Central memory CD8-positive, alpha-beta T cell (primary cell): ENCODE data around the gene CREB3L1.
A peak's percentile ranks its signal among the peaks of the same experiment; 100 is the strongest.

Experiments used
- ATAC-seq: fragments of 150-1000 bp; cut with Tn5 transposase; replicated peaks from 2 replicates; pipeline ENCODE4 v1.10.0; 2022; ENCODE audit warnings: mild to moderate bottlenecking, moderate FRiP score, moderate number of reproducible peaks; ENCODE audit not compliant: poor library complexity, severe bottlenecking; ENCODE audit errors: extremely low read depth
- DNase-seq, 2 donors: peaks; one replicate each; pipeline ENCODE4 v3.0.0; 2021; ENCODE audit warnings: low spot score in 2 of 2
- H3K27ac Mint-ChIP-seq: one replicate; pipeline ENCODE4 v1.8.0; 2022; ENCODE audit warnings: low read depth, mild to moderate bottlenecking, moderate library complexity, mixed read lengths
- H3K27me3 Mint-ChIP-seq: one replicate; pipeline ENCODE4 v1.8.0; 2022; ENCODE audit warnings: mixed read lengths
- H3K36me3 Mint-ChIP-seq: one replicate; pipeline ENCODE4 v1.8.0; 2022; ENCODE audit warnings: mild to moderate bottlenecking, moderate library complexity, mixed read lengths; ENCODE audit not compliant: insufficient read depth
- H3K4me1 Mint-ChIP-seq: one replicate; pipeline ENCODE4 v1.8.0; 2022; ENCODE audit warnings: mixed read lengths
- H3K4me3 Mint-ChIP-seq: one replicate; pipeline ENCODE4 v1.8.0; 2022; ENCODE audit warnings: mild to moderate bottlenecking, moderate library complexity, mixed read lengths
- H3K9me3 Mint-ChIP-seq: one replicate; pipeline ENCODE4 v1.8.0; 2022; ENCODE audit warnings: mixed read lengths

CREB3L1 gene

GRCh38 chr11:46308631-46309419 is 31.4 kb downstream of the CREB3L1 start:
- ATAC-seq (peak; percentile 54), DNase-seq (peak; percentile 25 to 45)
- no peak overlapping the region for H3K27ac Mint-ChIP-seq
- H3K36me3 Mint-ChIP-seq: peaks cover 1% of the 10 kb centered on the region
- no peak overlapping the region for H3K4me3 Mint-ChIP-seq
- no peaks in the 10 kb centered on the region for H3K4me1 Mint-ChIP-seq
- H3K27me3 Mint-ChIP-seq: peaks cover 16% of the 10 kb centered on the region
- no peaks in the 10 kb centered on the region for H3K9me3 Mint-ChIP-seq

- DNase-seq (no peak), ATAC-seq (no peak)
- H3K4me3 Mint-ChIP-seq: no peak overlapping the region
- no peaks in the 10 kb centered on the region for H3K9me3 Mint-ChIP-seq
- no peak overlapping the region for H3K27ac Mint-ChIP-seq
- peaks cover 18% of the 10 kb centered on the region for H3K27me3 Mint-ChIP-seq
- H3K36me3 Mint-ChIP-seq: peaks cover 1% of the 10 kb centered on the region
- H3K4me1 Mint-ChIP-seq: peaks cover under 1% of the 10 kb centered on the region
Measured at GRCh38 chr11:46309814-46310259, 32.4 kb downstream of the CREB3L1 start.

- Mint-ChIP-seq H3K36me3 (no peaks in the 10 kb centered on the region), H3K9me3 (no peaks in the 10 kb centered on the region), H3K27ac (no peak overlapping the region), H3K27me3 (peaks cover 26% of the 10 kb centered on the region), H3K4me1 (peaks cover 17% of the 10 kb centered on the region), H3K4me3 (no peak overlapping the region)
- DNase-seq: peak; percentile 56 to 72
- no peak for ATAC-seq
Measured at GRCh38 chr11:46315033-46315738, 37.7 kb downstream of the CREB3L1 start.

- Mint-ChIP-seq H3K27ac (no peak overlapping the region), H3K4me1 (peaks cover 17% of the 10 kb centered on the region), H3K36me3 (peaks cover 2% of the 10 kb centered on the region), H3K4me3 (no peak overlapping the region), H3K27me3 (peaks cover 26% of the 10 kb centered on the region), H3K9me3 (no peaks in the 10 kb centered on the region)
- no peak for DNase-seq
- ATAC-seq: no peak
Measured at GRCh38 chr11:46315783-46316563, 38.5 kb downstream of the CREB3L1 start.

GRCh38 chr11:46319074-46319453 is 41.6 kb downstream of the CREB3L1 start:
- peak overlapping the region; percentile 33 for H3K27ac Mint-ChIP-seq
- no peak for ATAC-seq
- H3K27me3 Mint-ChIP-seq: peaks cover 10% of the 10 kb centered on the region
- H3K36me3 Mint-ChIP-seq: peaks cover 2% of the 10 kb centered on the region
- DNase-seq: no peak
- H3K4me3 Mint-ChIP-seq: peak overlapping the region; percentile 16
- H3K9me3 Mint-ChIP-seq: no peaks in the 10 kb centered on the region
- H3K4me1 Mint-ChIP-seq: peaks cover 17% of the 10 kb centered on the region

- Mint-ChIP-seq H3K4me1 (peaks cover 12% of the 10 kb centered on the region), H3K36me3 (peaks cover 4% of the 10 kb centered on the region), H3K4me3 (no peak overlapping the region), H3K9me3 (no peaks in the 10 kb centered on the region), H3K27ac (no peak overlapping the region), H3K27me3 (peaks cover 17% of the 10 kb centered on the region)
- ATAC-seq: no peak
- DNase-seq: no peak
Measured at GRCh38 chr11:46321757-46322156, 44.3 kb downstream of the CREB3L1 start.

GRCh38 chr11:46322759-46323158 is 45.3 kb downstream of the CREB3L1 start:
- no peak overlapping the region for H3K27ac Mint-ChIP-seq
- H3K27me3 Mint-ChIP-seq: peaks cover 27% of the 10 kb centered on the region
- H3K9me3 Mint-ChIP-seq: no peaks in the 10 kb centered on the region
- H3K36me3 Mint-ChIP-seq: peaks cover 6% of the 10 kb centered on the region
- ATAC-seq (no peak), DNase-seq (no peak)
- H3K4me1 Mint-ChIP-seq: peaks cover 13% of the 10 kb centered on the region
- H3K4me3 Mint-ChIP-seq: no peak overlapping the region

- H3K27me3 Mint-ChIP-seq: peaks cover 63% of the 10 kb centered on the region
- DNase-seq (no peak), ATAC-seq (no peak)
- H3K9me3 Mint-ChIP-seq: no peaks in the 10 kb centered on the region
- H3K4me1 Mint-ChIP-seq: peaks cover 23% of the 10 kb centered on the region
- no peak overlapping the region for H3K4me3 Mint-ChIP-seq
- no peak overlapping the region for H3K27ac Mint-ChIP-seq
- H3K36me3 Mint-ChIP-seq: peaks cover 8% of the 10 kb centered on the region
Measured at GRCh38 chr11:46326813-46327416, 49.5 kb downstream of the CREB3L1 start.

GRCh38 chr11:46327829-46328228 is 50.4 kb downstream of the CREB3L1 start:
- DNase-seq (no peak), ATAC-seq (no peak)
- H3K36me3 Mint-ChIP-seq: peaks cover 8% of the 10 kb centered on the region
- peaks cover 24% of the 10 kb centered on the region for H3K4me1 Mint-ChIP-seq
- no peak overlapping the region for H3K27ac Mint-ChIP-seq
- peaks cover 67% of the 10 kb centered on the region for H3K27me3 Mint-ChIP-seq
- no peak overlapping the region for H3K4me3 Mint-ChIP-seq
- no peaks in the 10 kb centered on the region for H3K9me3 Mint-ChIP-seq

- peaks cover 87% of the 10 kb centered on the region for H3K27me3 Mint-ChIP-seq
- DNase-seq: no peak
- H3K36me3 Mint-ChIP-seq: peaks cover 11% of the 10 kb centered on the region
- no peak overlapping the region for H3K27ac Mint-ChIP-seq
- ATAC-seq: no peak
- peak overlapping the region; percentile 10 for H3K4me3 Mint-ChIP-seq
- no peaks in the 10 kb centered on the region for H3K9me3 Mint-ChIP-seq
- H3K4me1 Mint-ChIP-seq: peaks cover 33% of the 10 kb centered on the region
Measured at GRCh38 chr11:46330154-46330553, 52.7 kb downstream of the CREB3L1 start.

GRCh38 chr11:46330563-46331281 is 53.3 kb downstream of the CREB3L1 start:
- peak overlapping the region; percentile 58 for H3K4me3 Mint-ChIP-seq
- H3K27ac Mint-ChIP-seq: no peak overlapping the region
- peaks cover 33% of the 10 kb centered on the region for H3K4me1 Mint-ChIP-seq
- ATAC-seq (no peak), DNase-seq (no peak)
- no peaks in the 10 kb centered on the region for H3K9me3 Mint-ChIP-seq
- peaks cover 87% of the 10 kb centered on the region for H3K27me3 Mint-ChIP-seq
- H3K36me3 Mint-ChIP-seq: peaks cover 11% of the 10 kb centered on the region
